IMR-90 (cell line): ENCODE data around the gene COX6A2. TPM values are rescaled to one million over a fixed set of nuclear protein-coding genes. Genes with fewer than 3 reads are reported as not detected.

Experiments used
- ATAC-seq: fragments of 200-7000 bp; cut with Tn5 transposase; 2 replicates; pipeline ENCODE4 v1.9.1; 2020; ENCODE audit warnings: low read depth, mild to moderate bottlenecking, moderate library complexity
- BruUV-seq: library from RNA; stranded (reverse); fragments of 400-500 nt; replicated peaks from 2 replicates; lab custom pipeline; 2021; lab: Mats Ljungman, UMichigan
- CTCF ChIA-PET: fragments of 300-600 bp; formaldehyde crosslinking; extraction: SDS; loops from one replicate; lab custom pipeline; 2021; ENCODE audit warnings: antibody characterized with exemption; lab: Yijun Ruan, JAX
- POLR2A ChIA-PET: fragments of 300-600 bp; sonication (Branson Sonifier 250); formaldehyde crosslinking; loops from one replicate; lab custom pipeline; 2022; ENCODE audit warnings: antibody characterized with exemption; ENCODE audit not compliant: unreplicated experiment; lab: Charles Lee
- DNase-seq: peaks from one replicate; pipeline ENCODE4 v3.0.0; 2013
- H2AFZ ChIP-seq: replicated peaks from 2 replicates; pipeline ENCODE3; 2013; ENCODE audit warnings: low read length, mild to moderate bottlenecking; ENCODE audit not compliant: poor library complexity
- H2AK5ac ChIP-seq: 2 replicates; pipeline ENCODE4 v1.6.1; 2013; ENCODE audit warnings: low read depth, low read length, inconsistent platforms
- H2AK9ac ChIP-seq: replicated peaks from 2 replicates; pipeline ENCODE3; 2013; ENCODE audit warnings: mild to moderate bottlenecking, low read depth, low read length, moderate library complexity; ENCODE audit not compliant: poor library complexity
- H2BK120ac ChIP-seq: 2 replicates; pipeline ENCODE4 v1.6.1; 2013; ENCODE audit warnings: low read depth, low read length, inconsistent platforms
- H2BK15ac ChIP-seq: 3 replicates; pipeline ENCODE4 v1.6.1; 2013; ENCODE audit warnings: low read depth, low read length, inconsistent platforms
- H2BK20ac ChIP-seq: 2 replicates; pipeline ENCODE4 v1.6.1; 2013; ENCODE audit warnings: low read depth, mild to moderate bottlenecking, inconsistent platforms, low read length, moderate library complexity
- H2BK5ac ChIP-seq: 2 replicates; pipeline ENCODE4 v1.6.1; 2013; ENCODE audit warnings: mild to moderate bottlenecking, low read depth, low read length, inconsistent platforms; ENCODE audit not compliant: poor library complexity, severe bottlenecking
- H3K14ac ChIP-seq: replicated peaks from 2 replicates; pipeline ENCODE4 v1.6.1; 2013; ENCODE audit warnings: low read depth, low read length, inconsistent platforms
- H3K18ac ChIP-seq: 2 replicates; pipeline ENCODE4 v1.6.1; 2013; ENCODE audit warnings: low read depth, low read length, control low read depth
- H3K23ac ChIP-seq: 2 replicates; pipeline ENCODE4 v1.6.1; 2013; ENCODE audit warnings: low read depth, low read length, inconsistent platforms
- H3K27ac ChIP-seq: 2 replicates; pipeline ENCODE4 v1.5.1; 2013; ENCODE audit warnings: mild to moderate bottlenecking, control low read depth, low read length; ENCODE audit not compliant: insufficient read depth
- H3K27me3 ChIP-seq: 2 replicates; pipeline ENCODE4 v1.6.1; 2013; ENCODE audit warnings: low read length; ENCODE audit not compliant: control insufficient read depth, insufficient read depth
- H3K36me3 ChIP-seq: 2 replicates; pipeline ENCODE4 v1.6.1; 2013; ENCODE audit warnings: low read length, mixed read lengths; ENCODE audit not compliant: control insufficient read depth, insufficient read depth
- H3K4ac ChIP-seq: 2 replicates; pipeline ENCODE4 v1.6.1; 2013; ENCODE audit warnings: low read depth, low read length, inconsistent platforms
- H3K4me1 ChIP-seq: 2 replicates; pipeline ENCODE4 v1.6.1; 2013; ENCODE audit warnings: low read length, mixed read lengths; ENCODE audit not compliant: control insufficient read depth, insufficient read depth
- H3K4me2 ChIP-seq: 2 replicates; pipeline ENCODE4 v1.6.1; 2013; ENCODE audit warnings: low read depth, mild to moderate bottlenecking, control low read depth, low read length, moderate library complexity
- H3K4me3 ChIP-seq: 2 replicates; pipeline ENCODE4 v1.5.1; 2013; ENCODE audit warnings: low read depth, mild to moderate bottlenecking, control low read depth, low read length, moderate library complexity; ENCODE audit not compliant: insufficient read depth
- H3K56ac ChIP-seq: 2 replicates; pipeline ENCODE4 v1.6.1; 2013; ENCODE audit warnings: low read length, inconsistent platforms; ENCODE audit not compliant: insufficient read depth; ENCODE audit errors: extremely low read depth
- H3K79me1 ChIP-seq, 2 experiments: 2 replicates each; pipeline ENCODE4 v1.6.1; 2013; ENCODE audit warnings: low read length in 2 of 2, inconsistent platforms in 1 of 2, low read depth in 1 of 2
- H3K9ac ChIP-seq: 2 replicates; pipeline ENCODE4 v1.6.1; 2013; ENCODE audit warnings: low read depth, low read length, control low read depth
- H3K9me1 ChIP-seq: 2 replicates; pipeline ENCODE4 v1.6.1; 2013; ENCODE audit warnings: low read length, inconsistent platforms; ENCODE audit not compliant: insufficient read depth
- H3K9me3 ChIP-seq: 2 replicates; pipeline ENCODE4 v1.6.1; 2013; ENCODE audit warnings: low read length; ENCODE audit not compliant: control insufficient read depth, insufficient read depth
- H4K20me1 ChIP-seq: 2 replicates; pipeline ENCODE4 v1.6.1; 2013; ENCODE audit warnings: low read length, inconsistent platforms; ENCODE audit not compliant: insufficient read depth
- H4K5ac ChIP-seq: 2 replicates; pipeline ENCODE4 v1.6.1; 2013; ENCODE audit warnings: mild to moderate bottlenecking, low read depth, low read length, control low read depth
- H4K8ac ChIP-seq, 2 experiments: 2 replicates each; pipeline ENCODE4 v1.6.1; 2013; ENCODE audit warnings: low read depth in 2 of 2, low read length in 2 of 2, control low read depth in 1 of 2, inconsistent platforms in 1 of 2
- H4K91ac ChIP-seq: 2 replicates; pipeline ENCODE4 v1.6.1; 2013; ENCODE audit warnings: low read depth, low read length, inconsistent platforms; ENCODE audit not compliant: insufficient read depth
- BHLHE40 ChIP-seq: fragments of 150-350 bp; IDR thresholded peaks from 2 replicates; pipeline ENCODE4 v1.6.1; 2016; ENCODE audit warnings: mild to moderate bottlenecking, low read depth, low read length
- CEBPB ChIP-seq: IDR thresholded peaks from 2 replicates; pipeline ENCODE4 v1.6.1; 2012; ENCODE audit warnings: low read depth, low read length, improper control_type of control experiment
- FOS ChIP-seq: fragments of 150-350 bp; IDR thresholded peaks from 2 replicates; pipeline ENCODE4 v1.6.1; 2016; ENCODE audit warnings: low read depth, low read length
- MAFK ChIP-seq: IDR thresholded peaks from 2 replicates; pipeline ENCODE4 v1.6.1; 2012; ENCODE audit warnings: low read depth, low read length, improper control_type of control experiment
- MAZ ChIP-seq: IDR thresholded peaks from 2 replicates; pipeline ENCODE4 v1.6.1; 2012; ENCODE audit warnings: low read depth, mild to moderate bottlenecking, low read length, improper control_type of control experiment, moderate library complexity, borderline replicate concordance
- MXI1 ChIP-seq: IDR thresholded peaks from 2 replicates; pipeline ENCODE4 v1.6.1; 2012; ENCODE audit warnings: low read depth, mild to moderate bottlenecking, low read length, moderate library complexity, borderline replicate concordance
- NFE2L2 ChIP-seq: fragments of 150-350 bp; IDR thresholded peaks from 2 replicates; pipeline ENCODE4 v1.6.1; 2016; ENCODE audit warnings: low read depth, mild to moderate bottlenecking, low read length
- POLR2A ChIP-seq: IDR thresholded peaks from 2 replicates; pipeline ENCODE4 v1.6.1; 2012; ENCODE audit warnings: mild to moderate bottlenecking, low read depth, low read length
- RCOR1 ChIP-seq: IDR thresholded peaks from 2 replicates; pipeline ENCODE4 v1.6.1; 2012; ENCODE audit warnings: mild to moderate bottlenecking, low read length, improper control_type of control experiment; ENCODE audit not compliant: insufficient replicate concordance
- USF2 ChIP-seq: fragments of 150-350 bp; IDR thresholded peaks from 2 replicates; pipeline ENCODE4 v1.6.1; 2017; ENCODE audit warnings: mild to moderate bottlenecking, antibody characterized with exemption, low read length, low read depth
- WGBS, 2 experiments: methylation state at CpG; one replicate each; pipeline versions ENCODE4 v1.1.5 to v1.1.7; 2013; ENCODE audit warnings: missing lambda C conversion rate in 2 of 2; ENCODE audit not compliant: insufficient read length in 1 of 2; ENCODE audit errors: extremely low coverage in 2 of 2; 5-methylcytosine and 5-hydroxymethylcytosine counted together
- dilution Hi-C: fragments of 300-500 bp; cut with HindIII; formaldehyde crosslinking; loops from one replicate; pipeline ENCODE4 v1.14.3; 2018; ENCODE audit warnings: low sequenced_read_pairs; ENCODE audit not compliant: unreplicated experiment
- in situ Hi-C: fragments of 300-500 bp; cut with MboI; formaldehyde crosslinking; loops from 3 replicates; pipeline ENCODE4 v1.14.3; 2019; ENCODE audit warnings: low sequenced_read_pairs, inconsistent platforms, mixed read lengths
- intact Hi-C: fragments of 100-400 bp; cut with micrococcal nuclease; formaldehyde crosslinking; loops from 2 replicates; pipeline ENCODE4 v1.10.0; 2022
- polyA plus RNA-seq, 3 experiments: library from polyadenylated mRNA; depleted of rRNA; stranded (reverse); fragments of >200 nt; gene quantifications; 2 replicates each; pipeline ENCODE4 v1.2.3, GENCODE V29; 2012; ENCODE audit warnings: low replicate concordance in 1 of 3
- total RNA-seq: library from RNA; depleted of rRNA; stranded (reverse); fragments of >200 nt; gene quantifications from 2 replicates; pipeline ENCODE4 v1.2.3, GENCODE V29; 2012

COX6A2 gene
- total and polyA plus RNA-seq, 2 of the 4 experiments (the other 2 are of a cell fraction) = not detected

GRCh38 chr16:31421587-31421986, 6.6 kb downstream of the COX6A2 start:
- Histone ChIP-seq H3K18ac (no peak overlapping the region), H3K4ac (no peak overlapping the region), H3K4me3 (no peak overlapping the region), H3K27me3 (peaks cover 19% of the 10 kb centered on the region), H3K14ac (no peak overlapping the region), H3K9me1 (no peaks in the 10 kb centered on the region), H3K4me2 (no peak overlapping the region), H2AFZ (no peak overlapping the region), H4K91ac (no peak overlapping the region), H3K9me3 (no peaks in the 10 kb centered on the region; the same call in 1 of the 2 replicates), H2BK5ac (no peak overlapping the region), H4K20me1 (no peaks in the 10 kb centered on the region), H3K4me1 (no peaks in the 10 kb centered on the region), H3K27ac (no peak overlapping the region), H4K5ac (no peak overlapping the region), H2BK120ac (no peak overlapping the region), H3K9ac (no peak overlapping the region), H2BK15ac (no peak overlapping the region), H3K56ac (no peak overlapping the region), H2AK9ac (no peak overlapping the region), H3K23ac (no peak overlapping the region), H2BK20ac (no peak overlapping the region), H2AK5ac (no peak overlapping the region), H3K79me1 (no peaks in the 10 kb centered on the region), H4K8ac (no peak overlapping the region), H3K36me3 (no peaks in the 10 kb centered on the region)
- no TSS peak for BruUV-seq
- DNase-seq = no peak
- ChIA-PET CTCF (no interaction called here), POLR2A (no interaction called here)
- in situ Hi-C loops (no loop called here), intact Hi-C loops (no loop called here), dilution Hi-C loops (no loop called here)
- WGBS, 2 experiments = 0% methylated on average over 1 of the region's 6 CpGs; no CpG with 5 or more reads in 1 of the 2 experiments
- ATAC-seq = no peak
- TF ChIP-seq RCOR1 = no peak
- TF ChIP-seq USF2 = no peak
- no peak for TF ChIP-seq NFE2L2
- TF ChIP-seq MAFK = no peak
- no peak for TF ChIP-seq BHLHE40
- TF ChIP-seq FOS = no peak
- no peak for TF ChIP-seq MAZ
- no peak for TF ChIP-seq MXI1
- TF ChIP-seq CEBPB = no peak
- TF ChIP-seq POLR2A = no peak
